ENCODE results near the gene FOXC1. TPM values are rescaled to one million over a fixed set of nuclear protein-coding genes. Genes with fewer than 3 reads are reported as not detected.
A peak's percentile ranks its signal among the peaks of the same experiment; 100 is the strongest.

The FOXC1 gene
- total and polyA plus RNA-seq, 2 of the 13 experiments (the other 11 are each of a cell fraction or from before 2014, with no cell fraction given) = 0.44 to 0.55 TPM

DNA sequence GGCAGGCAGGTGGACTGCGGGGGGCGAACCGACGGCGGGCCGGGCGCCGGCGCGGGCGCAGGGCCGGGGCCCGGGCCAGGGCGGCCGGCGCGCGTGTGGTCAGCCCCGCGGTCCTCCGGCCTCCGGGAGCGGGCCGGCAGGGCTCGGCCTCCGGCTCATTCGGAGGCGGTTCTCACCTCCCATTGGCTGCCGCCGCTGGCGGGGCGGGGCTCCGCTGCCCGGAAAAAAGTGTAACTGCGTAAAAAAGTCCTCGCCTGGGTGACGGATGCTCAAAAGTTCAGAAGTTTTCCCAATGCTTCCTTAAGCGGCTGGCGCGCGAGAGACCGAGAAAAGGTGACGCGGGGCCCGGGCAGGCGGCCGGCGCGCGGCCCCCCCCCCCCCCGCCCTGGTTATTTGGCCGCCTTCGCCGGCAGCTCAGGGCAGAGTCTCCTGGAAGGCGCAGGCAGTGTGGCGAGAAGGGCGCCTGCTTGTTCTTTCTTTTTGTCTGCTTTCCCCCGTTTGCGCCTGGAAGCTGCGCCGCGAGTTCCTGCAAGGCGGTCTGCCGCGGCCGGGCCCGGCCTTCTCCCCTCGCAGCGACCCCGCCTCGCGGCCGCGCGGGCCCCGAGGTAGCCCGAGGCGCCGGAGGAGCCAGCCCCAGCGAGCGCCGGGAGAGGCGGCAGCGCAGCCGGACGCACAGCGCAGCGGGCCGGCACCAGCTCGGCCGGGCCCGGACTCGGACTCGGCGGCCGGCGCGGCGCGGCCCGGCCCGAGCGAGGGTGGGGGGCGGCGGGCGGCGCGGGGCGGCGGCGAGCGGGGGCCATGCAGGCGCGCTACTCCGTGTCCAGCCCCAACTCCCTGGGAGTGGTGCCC, at the start of gene FOXC1 (continued):
- TF ChIP-seq, protein P1, sequence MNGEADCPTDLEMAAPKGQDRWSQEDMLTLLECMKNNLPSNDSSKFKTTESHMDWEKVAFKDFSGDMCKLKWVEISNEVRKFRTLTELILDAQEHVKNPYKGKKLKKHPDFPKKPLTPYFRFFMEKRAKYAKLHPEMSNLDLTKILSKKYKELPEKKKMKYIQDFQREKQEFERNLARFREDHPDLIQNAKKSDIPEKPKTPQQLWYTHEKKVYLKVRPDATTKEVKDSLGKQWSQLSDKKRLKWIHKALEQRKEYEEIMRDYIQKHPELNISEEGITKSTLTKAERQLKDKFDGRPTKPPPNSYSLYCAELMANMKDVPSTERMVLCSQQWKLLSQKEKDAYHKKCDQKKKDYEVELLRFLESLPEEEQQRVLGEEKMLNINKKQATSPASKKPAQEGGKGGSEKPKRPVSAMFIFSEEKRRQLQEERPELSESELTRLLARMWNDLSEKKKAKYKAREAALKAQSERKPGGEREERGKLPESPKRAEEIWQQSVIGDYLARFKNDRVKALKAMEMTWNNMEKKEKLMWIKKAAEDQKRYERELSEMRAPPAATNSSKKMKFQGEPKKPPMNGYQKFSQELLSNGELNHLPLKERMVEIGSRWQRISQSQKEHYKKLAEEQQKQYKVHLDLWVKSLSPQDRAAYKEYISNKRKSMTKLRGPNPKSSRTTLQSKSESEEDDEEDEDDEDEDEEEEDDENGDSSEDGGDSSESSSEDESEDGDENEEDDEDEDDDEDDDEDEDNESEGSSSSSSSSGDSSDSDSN (CRISPR knock-in tag; IDR thresholded peaks at IDR 0.05) = peak; percentile 49; the same call in 1 of the 2 replicates
- TF ChIP-seq ATM (IDR thresholded peaks at IDR 0.05; ENCODE audit: borderline replicate concordance) (no peak), PRDM10 (CRISPR knock-in tag; IDR thresholded peaks at IDR 0.05; ENCODE audit: low read depth) (no peak), REPIN1 (CRISPR knock-in tag; IDR thresholded peaks at IDR 0.05; ENCODE audit: borderline replicate concordance, low read depth) (0 out of 2 replicates have a peak, but pooled peaks have one; percentile 65), TRIM24 (CRISPR knock-in tag; IDR thresholded peaks at IDR 0.05) (no peak), ZNF607 (CRISPR knock-in tag; IDR thresholded peaks at IDR 0.05; ENCODE audit: borderline replicate concordance) (no peak), GRHL1 (CRISPR knock-in tag; conservative IDR thresholded peaks at IDR 0.05) (no peak), JUN (CRISPR knock-in tag; IDR thresholded peaks at IDR 0.05) (no peak), NCOA5 (CRISPR knock-in tag; IDR thresholded peaks at IDR 0.05) (no peak), ZNF142 (CRISPR knock-in tag; IDR thresholded peaks at IDR 0.05) (0 out of 2 replicates have a peak, but pooled peaks have one; percentile 28), ATRX (CRISPR knock-in tag; IDR thresholded peaks at IDR 0.05; ENCODE audit: borderline replicate concordance) (no peak), ZNF7 (CRISPR knock-in tag; IDR thresholded peaks at IDR 0.05) (no peak)
- TF ChIP-seq, protein P2, sequence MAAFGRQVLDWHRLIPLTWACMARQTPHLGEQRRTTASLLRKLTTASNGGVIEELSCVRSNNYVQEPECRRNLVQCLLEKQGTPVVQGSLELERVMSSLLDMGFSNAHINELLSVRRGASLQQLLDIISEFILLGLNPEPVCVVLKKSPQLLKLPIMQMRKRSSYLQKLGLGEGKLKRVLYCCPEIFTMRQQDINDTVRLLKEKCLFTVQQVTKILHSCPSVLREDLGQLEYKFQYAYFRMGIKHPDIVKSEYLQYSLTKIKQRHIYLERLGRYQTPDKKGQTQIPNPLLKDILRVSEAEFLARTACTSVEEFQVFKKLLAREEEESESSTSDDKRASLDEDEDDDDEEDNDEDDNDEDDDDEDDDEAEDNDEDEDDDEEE (CRISPR knock-in tag; IDR thresholded peaks at IDR 0.05) = no peak

Measured in HepG2 (cell line).